Mesendoderm (in vitro differentiated cells): Measurements from ENCODE around the gene KIF6.

Experiments
- DNase-seq: peaks from one replicate; pipeline ENCODE4 v3.0.0; 2013
- H2AK5ac ChIP-seq: 2 replicates; pipeline ENCODE4 v1.6.1; 2013; ENCODE audit warnings: low read length, inconsistent platforms
- H2BK120ac ChIP-seq: 2 replicates; pipeline ENCODE4 v1.6.1; 2013; ENCODE audit warnings: low read depth, mild to moderate bottlenecking, low read length, moderate library complexity, mixed read lengths
- H2BK15ac ChIP-seq: replicated peaks from 2 replicates; pipeline ENCODE4 v1.6.1; 2013; ENCODE audit warnings: low read depth, mild to moderate bottlenecking, moderate library complexity
- H2BK5ac ChIP-seq: 2 replicates; pipeline ENCODE4 v1.6.1; 2013; ENCODE audit warnings: low read length, inconsistent platforms
- H3K18ac ChIP-seq: 2 replicates; pipeline ENCODE4 v1.6.1; 2013; ENCODE audit warnings: mild to moderate bottlenecking, low read length, mixed read lengths
- H3K23ac ChIP-seq: one replicate; pipeline ENCODE4 v1.6.1; 2013; ENCODE audit warnings: low read length
- H3K27ac ChIP-seq: 2 replicates; pipeline ENCODE4 v1.5.1; 2013; ENCODE audit warnings: low read depth, mild to moderate bottlenecking, inconsistent platforms, low read length, moderate library complexity
- H3K27me3 ChIP-seq: 2 replicates; pipeline ENCODE4 v1.6.1; 2013; ENCODE audit warnings: low read length, control low read depth, mild to moderate bottlenecking, inconsistent platforms; ENCODE audit not compliant: insufficient read depth, poor library complexity
- H3K36me3 ChIP-seq: 2 replicates; pipeline ENCODE4 v1.6.1; 2013; ENCODE audit warnings: low read length, inconsistent platforms; ENCODE audit not compliant: control insufficient read depth, insufficient read depth
- H3K4ac ChIP-seq: one replicate; pipeline ENCODE4 v1.6.1; 2013; ENCODE audit warnings: low read depth, mild to moderate bottlenecking, low read length, moderate library complexity
- H3K4me1 ChIP-seq: 2 replicates; pipeline ENCODE4 v1.6.1; 2013; ENCODE audit warnings: low read depth, low read length, inconsistent platforms; ENCODE audit not compliant: control insufficient read depth
- H3K4me2 ChIP-seq: 2 replicates; pipeline ENCODE4 v1.6.1; 2013; ENCODE audit warnings: low read length
- H3K4me3 ChIP-seq: 2 replicates; pipeline ENCODE4 v1.5.1; 2013; ENCODE audit warnings: mild to moderate bottlenecking, low read length
- H3K56ac ChIP-seq: one replicate; pipeline ENCODE4 v1.6.1; 2013; ENCODE audit warnings: low read length
- H3K79me1 ChIP-seq: 2 replicates; pipeline ENCODE4 v1.6.1; 2013; ENCODE audit warnings: low read length, inconsistent platforms
- H3K79me2 ChIP-seq: 2 replicates; pipeline ENCODE4 v1.6.1; 2013; ENCODE audit warnings: mild to moderate bottlenecking, low read length; ENCODE audit not compliant: control insufficient read depth, insufficient read depth
- H3K9ac ChIP-seq: 2 replicates; pipeline ENCODE4 v1.6.1; 2013; ENCODE audit warnings: low read length, inconsistent platforms
- H4K5ac ChIP-seq: one replicate; pipeline ENCODE4 v1.6.1; 2013; ENCODE audit warnings: low read length
- H4K8ac ChIP-seq: one replicate; pipeline ENCODE4 v1.6.1; 2013; ENCODE audit warnings: low read depth, mild to moderate bottlenecking, control low read depth, low read length, moderate library complexity
- WGBS: extraction: QIAGEN DNeasy Blood & Tissue Kit; methylation state at CpG from one replicate; pipeline ENCODE4 v1.1.7; 2013; ENCODE audit warnings: low lambda C conversion rate, missing lambda C conversion rate; ENCODE audit not compliant: insufficient coverage; ENCODE audit errors: extremely low coverage; 5-methylcytosine and 5-hydroxymethylcytosine counted together

The KIF6 gene

GRCh38 chr6:39320363-39320984 is 404.7 kb downstream of the KIF6 start:
- DNase-seq: no peak
- Histone ChIP-seq H3K36me3 (no peaks in the 10 kb centered on the region), H3K23ac (no peak overlapping the region), H3K27me3 (no peaks in the 10 kb centered on the region), H3K4me2 (no peak overlapping the region), H2BK15ac (no peak overlapping the region), H3K56ac (no peak overlapping the region), H2AK5ac (no peak overlapping the region), H3K27ac (no peak overlapping the region), H3K79me2 (no peaks in the 10 kb centered on the region), H3K18ac (no peak overlapping the region), H3K9ac (no peak overlapping the region), H4K8ac (no peak overlapping the region), H4K5ac (no peak overlapping the region), H3K4me1 (no peaks in the 10 kb centered on the region), H2BK5ac (no peak overlapping the region), H3K4me3 (no peak overlapping the region), H3K79me1 (no peaks in the 10 kb centered on the region), H3K4ac (no peak overlapping the region), H2BK120ac (no peak overlapping the region)
- no CpG with 5 or more reads among the region's 10 CpGs for WGBS

- Histone ChIP-seq H2BK120ac (no peak overlapping the region), H2BK5ac (no peak overlapping the region), H3K27ac (no peak overlapping the region), H3K27me3 (no peaks in the 10 kb centered on the region), H3K79me1 (no peaks in the 10 kb centered on the region), H3K4ac (no peak overlapping the region), H4K8ac (no peak overlapping the region), H3K36me3 (no peaks in the 10 kb centered on the region), H3K18ac (no peak overlapping the region), H3K79me2 (no peaks in the 10 kb centered on the region), H3K4me2 (no peak overlapping the region), H3K56ac (no peak overlapping the region), H3K9ac (no peak overlapping the region), H2AK5ac (no peak overlapping the region), H3K23ac (no peak overlapping the region), H3K4me1 (no peaks in the 10 kb centered on the region), H4K5ac (no peak overlapping the region), H3K4me3 (no peak overlapping the region), H2BK15ac (no peak overlapping the region)
- WGBS: no CpG with 5 or more reads among the region's 13 CpGs
- no peak for DNase-seq
These were observed 405.4 kb downstream of the KIF6 start for GRCh38 chr6:39319621-39320362.

GRCh38 chr6:39317256-39317655 is 408.0 kb downstream of the KIF6 start:
- Histone ChIP-seq H3K56ac (no peak overlapping the region), H2BK15ac (no peak overlapping the region), H3K27me3 (peaks cover 25% of the 10 kb centered on the region), H2BK5ac (no peak overlapping the region), H2AK5ac (no peak overlapping the region), H3K4me2 (no peak overlapping the region), H4K5ac (no peak overlapping the region), H4K8ac (no peak overlapping the region), H3K9ac (no peak overlapping the region), H3K27ac (no peak overlapping the region), H3K23ac (no peak overlapping the region), H3K79me2 (no peaks in the 10 kb centered on the region), H3K4me3 (no peak overlapping the region), H3K36me3 (no peaks in the 10 kb centered on the region), H3K4me1 (no peaks in the 10 kb centered on the region), H3K18ac (no peak overlapping the region), H2BK120ac (no peak overlapping the region), H3K4ac (no peak overlapping the region), H3K79me1 (no peaks in the 10 kb centered on the region)
- no peak for DNase-seq
- WGBS: no CpG with 5 or more reads among the region's 3 CpGs

GRCh38 chr6:39314273-39314795 is 410.9 kb downstream of the KIF6 start, which contains the start of gene KCNK17:
KCNK17 (minus strand) TSS chr6:39314419; CDS start chr6:39314320, 99 bp downstream.
- Histone ChIP-seq H3K4me3 (peak within 1 kb of the TSS; percentile 26), H3K79me1 (no peaks in the 10 kb centered on the region)
- WGBS: no CpG with 5 or more reads among the region's 28 CpGs

GRCh38 chr6:39313526-39314272 is 411.5 kb downstream of the KIF6 start:
- Histone ChIP-seq H4K8ac (no peak overlapping the region), H3K18ac (no peak overlapping the region), H3K4me2 (peak overlapping the region; percentile 79), H2BK5ac (no peak overlapping the region), H3K4me1 (no peaks in the 10 kb centered on the region), H3K79me1 (no peaks in the 10 kb centered on the region), H3K4ac (no peak overlapping the region), H3K9ac (peak overlapping the region; percentile 63), H3K79me2 (no peaks in the 10 kb centered on the region), H3K27me3 (peaks cover 25% of the 10 kb centered on the region), H3K56ac (peak overlapping the region; percentile 85), H3K23ac (peak overlapping the region; percentile 80), H2BK15ac (no peak overlapping the region), H3K27ac (no peak overlapping the region), H3K36me3 (no peaks in the 10 kb centered on the region), H2BK120ac (no peak overlapping the region), H2AK5ac (no peak overlapping the region), H3K4me3 (peak overlapping the region; percentile 26), H4K5ac (no peak overlapping the region)
- DNase-seq: peak; percentile 23
- WGBS: no CpG with 5 or more reads among the region's 80 CpGs

More at GRCh38 chr6:39314273-39314795, 410.9 kb downstream of the KIF6 start, which contains the start of gene KCNK17:
- Histone ChIP-seq H3K27me3 (peaks cover 25% of the 10 kb centered on the region), H2BK15ac (no peak within 1 kb of the TSS), H2BK5ac (no peak within 1 kb of the TSS), H2BK120ac (no peak within 1 kb of the TSS), H3K4me1 (no peaks in the 10 kb centered on the region), H4K8ac (no peak within 1 kb of the TSS), H2AK5ac (no peak within 1 kb of the TSS), H3K9ac (peak within 1 kb of the TSS; percentile 63), H3K36me3 (no peaks in the 10 kb centered on the region), H3K4me2 (peak within 1 kb of the TSS; percentile 79), H3K27ac (no peak within 1 kb of the TSS), H4K5ac (no peak within 1 kb of the TSS), H3K79me2 (no peaks in the 10 kb centered on the region), H3K18ac (no peak within 1 kb of the TSS), H3K4ac (no peak within 1 kb of the TSS), H3K23ac (peak within 1 kb of the TSS; percentile 80), H3K56ac (peak within 1 kb of the TSS; percentile 85)
- peak; percentile 19 for DNase-seq
